HEK293 (cell line): ENCODE results near the gene PGP.
A peak's percentile ranks its signal among the peaks of the same experiment; 100 is the strongest.

ENCODE experiments used
- CTCF ChIA-PET: fragments of 350-600 bp; formaldehyde crosslinking; extraction: SDS; loops from one replicate; lab custom pipeline; 2021; ENCODE audit warnings: antibody characterized with exemption; lab: Yijun Ruan, JAX
- POLR2A ChIA-PET: fragments of 300-600 bp; formaldehyde crosslinking; extraction: SDS; loops from one replicate; lab custom pipeline; 2020; ENCODE audit warnings: antibody characterized with exemption, inconsistent platforms; lab: Yijun Ruan, JAX
- H3K27ac ChIP-seq: fragments of 200-500 bp; sonication (Bioruptor generic); 2 replicates; pipeline ENCODE4 v1.5.1; 2014; ENCODE audit warnings: low read depth, low read length, control low read depth, inconsistent platforms; ENCODE audit errors: extremely low read depth
- H3K36me3 ChIP-seq, 2 experiments: fragments of 200-500 bp in 1 of 2; sonication (Bioruptor generic) in 1 of 2; 1 replicate in 1 of 2; 2 replicates in 1 of 2; pipeline ENCODE4 v1.5.1; 2014 to 2017; ENCODE audit warnings: inconsistent platforms in 2 of 2, low read length in 2 of 2; ENCODE audit not compliant: control insufficient read depth in 2 of 2, insufficient read depth in 1 of 2
- H3K4me1 ChIP-seq: fragments of 200-500 bp; sonication (Bioruptor generic); 2 replicates; pipeline ENCODE4 v1.5.1; 2014; ENCODE audit warnings: mild to moderate bottlenecking, low read length, inconsistent platforms; ENCODE audit not compliant: control insufficient read depth, insufficient read depth
- H3K4me3 ChIP-seq: 2 replicates; pipeline ENCODE4 v1.5.1; 2011; ENCODE audit warnings: low read depth, mild to moderate bottlenecking, control low read depth, low read length, moderate library complexity
- H3K9me3 ChIP-seq: fragments of 200-500 bp; sonication (Bioruptor generic); 2 replicates; pipeline ENCODE4 v1.5.1; 2014; ENCODE audit warnings: low read depth, low read length, inconsistent platforms; ENCODE audit not compliant: control insufficient read depth, insufficient read depth
- BCL11B ChIP-seq: fragments of 450-650 bp; formaldehyde crosslinking; IDR thresholded peaks from 2 replicates; pipeline ENCODE4 v1.5.1; 2016; ENCODE audit warnings: low read depth, missing biosample characterization, missing genetic modification characterization
- HIC1 ChIP-seq: fragments of 450-650 bp; formaldehyde crosslinking; IDR thresholded peaks from 2 replicates; pipeline ENCODE4 v1.5.1; 2016; ENCODE audit warnings: missing biosample characterization, missing genetic modification characterization
- HOXA7 ChIP-seq: sonication (generic); formaldehyde crosslinking; IDR thresholded peaks from 2 replicates; pipeline ENCODE4 v1.8.1; 2022; ENCODE audit warnings: missing genetic modification reagents, borderline replicate concordance
- REPIN1 ChIP-seq: fragments of 450-650 bp; formaldehyde crosslinking; IDR thresholded peaks from 2 replicates; pipeline ENCODE4 v1.5.1; 2017; ENCODE audit warnings: missing biosample characterization, missing genetic modification characterization, low read depth
- ZFP69B ChIP-seq: fragments of 450-650 bp; formaldehyde crosslinking; IDR thresholded peaks from 2 replicates; pipeline ENCODE4 v1.5.1; 2016; ENCODE audit warnings: missing biosample characterization, missing genetic modification characterization
- ZIC2 ChIP-seq: fragments of 450-650 bp; formaldehyde crosslinking; IDR thresholded peaks from 2 replicates; pipeline ENCODE4 v1.5.1; 2016; ENCODE audit warnings: missing biosample characterization, missing genetic modification characterization
- ZNF112 ChIP-seq: fragments of 450-650 bp; formaldehyde crosslinking; IDR thresholded peaks from 2 replicates; pipeline ENCODE4 v1.5.0; 2017; ENCODE audit warnings: missing biosample characterization, missing genetic modification characterization
- ZNF335 ChIP-seq: fragments of 450-650 bp; formaldehyde crosslinking; conservative IDR thresholded peaks from 2 replicates; pipeline ENCODE4 v1.5.1; 2016; ENCODE audit warnings: missing biosample characterization, missing genetic modification characterization
- ZNF692 ChIP-seq: fragments of 450-650 bp; formaldehyde crosslinking; IDR thresholded peaks from 2 replicates; pipeline ENCODE4 v1.5.1; 2016; ENCODE audit warnings: missing biosample characterization, missing genetic modification characterization
- ZNF701 ChIP-seq: fragments of 450-650 bp; formaldehyde crosslinking; IDR thresholded peaks from 2 replicates; pipeline ENCODE4 v1.5.1; 2016; ENCODE audit warnings: missing biosample characterization, missing genetic modification characterization
- TF ChIP-seq, protein P1 (sequence below): fragments of 450-650 bp; formaldehyde crosslinking; conservative IDR thresholded peaks from 2 replicates; pipeline ENCODE4 v1.5.1; 2016; ENCODE audit warnings: low read depth, missing biosample characterization, missing genetic modification characterization
- TF ChIP-seq, protein P2 (sequence below): fragments of 450-650 bp; formaldehyde crosslinking; IDR thresholded peaks from 2 replicates; pipeline ENCODE4 v1.5.1; 2017; ENCODE audit warnings: missing biosample characterization, missing genetic modification characterization
- TF ChIP-seq, protein P3 (sequence below): fragments of 450-650 bp; formaldehyde crosslinking; IDR thresholded peaks from 2 replicates; pipeline ENCODE4 v1.5.1; 2016; ENCODE audit warnings: missing biosample characterization, missing genetic modification characterization, borderline replicate concordance

PGP gene

GRCh38 chr16:2233872-2234812, 19.5 kb upstream of the PGP start (continued):
- TF ChIP-seq REPIN1 (no peak), ZNF335 (no peak), BCL11B (0 out of 2 replicates have a peak, but pooled peaks have one; percentile 15), HIC1 (tag by site-specific recombination) (peak; percentile 65), ZFP69B (tag by site-specific recombination) (peak; percentile 47; the same call in 1 of the 2 replicates), ZNF701 (tag by site-specific recombination) (peak; percentile 93)
- TF ChIP-seq, protein P1, sequence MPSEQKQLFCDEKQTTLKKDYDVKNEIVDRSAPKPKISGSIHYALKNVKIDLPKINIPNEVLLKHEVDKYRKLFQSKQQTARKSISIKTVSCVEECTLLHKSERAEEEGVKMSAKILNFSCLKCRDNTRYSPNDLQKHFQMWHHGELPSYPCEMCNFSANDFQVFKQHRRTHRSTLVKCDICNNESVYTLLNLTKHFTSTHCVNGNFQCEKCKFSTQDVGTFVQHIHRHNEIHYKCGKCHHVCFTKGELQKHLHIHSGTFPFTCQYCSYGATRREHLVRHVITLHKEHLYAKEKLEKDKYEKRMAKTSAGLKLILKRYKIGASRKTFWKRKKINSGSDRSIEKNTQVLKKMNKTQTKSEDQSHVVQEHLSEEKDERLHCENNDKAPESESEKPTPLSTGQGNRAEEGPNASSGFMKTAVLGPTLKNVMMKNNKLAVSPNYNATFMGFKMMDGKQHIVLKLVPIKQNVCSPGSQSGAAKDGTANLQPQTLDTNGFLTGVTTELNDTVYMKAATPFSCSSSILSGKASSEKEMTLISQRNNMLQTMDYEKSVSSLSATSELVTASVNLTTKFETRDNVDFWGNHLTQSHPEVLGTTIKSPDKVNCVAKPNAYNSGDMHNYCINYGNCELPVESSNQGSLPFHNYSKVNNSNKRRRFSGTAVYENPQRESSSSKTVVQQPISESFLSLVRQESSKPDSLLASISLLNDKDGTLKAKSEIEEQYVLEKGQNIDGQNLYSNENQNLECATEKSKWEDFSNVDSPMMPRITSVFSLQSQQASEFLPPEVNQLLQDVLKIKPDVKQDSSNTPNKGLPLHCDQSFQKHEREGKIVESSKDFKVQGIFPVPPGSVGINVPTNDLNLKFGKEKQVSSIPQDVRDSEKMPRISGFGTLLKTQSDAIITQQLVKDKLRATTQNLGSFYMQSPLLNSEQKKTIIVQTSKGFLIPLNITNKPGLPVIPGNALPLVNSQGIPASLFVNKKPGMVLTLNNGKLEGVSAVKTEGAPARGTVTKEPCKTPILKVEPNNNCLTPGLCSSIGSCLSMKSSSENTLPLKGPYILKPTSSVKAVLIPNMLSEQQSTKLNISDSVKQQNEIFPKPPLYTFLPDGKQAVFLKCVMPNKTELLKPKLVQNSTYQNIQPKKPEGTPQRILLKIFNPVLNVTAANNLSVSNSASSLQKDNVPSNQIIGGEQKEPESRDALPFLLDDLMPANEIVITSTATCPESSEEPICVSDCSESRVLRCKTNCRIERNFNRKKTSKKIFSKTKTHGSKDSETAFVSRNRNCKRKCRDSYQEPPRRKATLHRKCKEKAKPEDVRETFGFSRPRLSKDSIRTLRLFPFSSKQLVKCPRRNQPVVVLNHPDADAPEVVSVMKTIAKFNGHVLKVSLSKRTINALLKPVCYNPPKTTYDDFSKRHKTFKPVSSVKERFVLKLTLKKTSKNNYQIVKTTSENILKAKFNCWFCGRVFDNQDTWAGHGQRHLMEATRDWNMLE (tag by site-specific recombination): no peak

DNA sequence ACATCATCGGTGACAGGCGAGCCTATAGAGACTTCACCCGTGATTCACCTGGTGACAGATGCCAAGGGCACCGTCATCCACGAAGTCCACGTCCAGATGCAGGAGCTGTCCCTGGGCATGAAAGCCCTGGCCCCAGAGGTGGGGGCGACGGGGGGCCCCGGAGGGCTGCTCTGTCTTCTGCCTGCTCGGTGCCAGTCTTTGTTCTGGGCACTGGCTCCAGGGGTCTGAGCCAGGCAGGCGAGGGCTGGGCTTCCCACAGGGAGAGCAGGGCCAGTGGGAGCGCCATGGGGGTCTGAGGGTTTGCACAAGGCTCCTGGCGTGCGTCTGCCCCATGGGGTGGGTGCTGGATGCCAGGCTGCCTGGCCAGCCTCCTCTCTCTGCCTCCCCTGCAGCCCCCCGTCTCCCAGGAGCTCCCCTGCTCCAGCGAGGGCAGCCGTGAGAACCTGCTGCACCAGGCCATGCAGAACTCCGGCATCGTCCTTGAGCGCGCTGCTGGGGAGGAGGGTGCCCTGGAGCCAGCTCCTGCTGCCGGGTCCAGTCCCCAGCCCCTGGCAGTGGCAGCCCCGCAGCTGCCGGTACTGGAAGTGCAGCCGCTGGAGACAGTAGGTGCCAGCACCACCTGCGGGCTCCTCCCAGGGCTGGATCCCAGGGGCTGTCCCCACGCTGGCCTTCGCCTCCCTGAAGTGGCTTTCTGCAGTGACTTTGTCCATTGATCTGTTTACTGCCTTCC, 18.6 kb upstream of the PGP start:
- Histone ChIP-seq H3K36me3 (peaks cover 0 to 76% of the 10 kb centered on the region in 2 experiments; a peak in 1 of 3 replicates), H3K4me1 (peaks cover 4% of the 10 kb centered on the region; the same call in 1 of the 2 replicates), H3K9me3 (no peaks in the 10 kb centered on the region), H3K27ac (no peak overlapping the region), H3K4me3 (no peak overlapping the region)
- ChIA-PET CTCF (no interaction called here), POLR2A (interaction anchor here (0.9 to 2.0 kb wide), 4 partner anchors 10 to 78 kb away, joined by 3 to 6 read pairs (median 4); partner anchors contain the start of genes E4F1, ECI1 and TRAF7)
- TF ChIP-seq, protein P2, sequence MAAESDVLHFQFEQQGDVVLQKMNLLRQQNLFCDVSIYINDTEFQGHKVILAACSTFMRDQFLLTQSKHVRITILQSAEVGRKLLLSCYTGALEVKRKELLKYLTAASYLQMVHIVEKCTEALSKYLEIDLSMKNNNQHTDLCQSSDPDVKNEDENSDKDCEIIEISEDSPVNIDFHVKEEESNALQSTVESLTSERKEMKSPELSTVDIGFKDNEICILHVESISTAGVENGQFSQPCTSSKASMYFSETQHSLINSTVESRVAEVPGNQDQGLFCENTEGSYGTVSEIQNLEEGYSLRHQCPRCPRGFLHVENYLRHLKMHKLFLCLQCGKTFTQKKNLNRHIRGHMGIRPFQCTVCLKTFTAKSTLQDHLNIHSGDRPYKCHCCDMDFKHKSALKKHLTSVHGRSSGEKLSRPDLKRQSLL (tag by site-specific recombination): peak; percentile 68; the same call in 1 of the 2 replicates
- TF ChIP-seq, protein P1 (tag by site-specific recombination): no peak
- TF ChIP-seq ZNF112 (tag by site-specific recombination) (no peak), ZIC2 (tag by site-specific recombination) (0 out of 2 replicates have a peak, but pooled peaks have one; percentile 34), ZNF692 (tag by site-specific recombination) (no peak), HOXA7 (CRISPR knock-in tag) (no peak)
- TF ChIP-seq, protein P3, sequence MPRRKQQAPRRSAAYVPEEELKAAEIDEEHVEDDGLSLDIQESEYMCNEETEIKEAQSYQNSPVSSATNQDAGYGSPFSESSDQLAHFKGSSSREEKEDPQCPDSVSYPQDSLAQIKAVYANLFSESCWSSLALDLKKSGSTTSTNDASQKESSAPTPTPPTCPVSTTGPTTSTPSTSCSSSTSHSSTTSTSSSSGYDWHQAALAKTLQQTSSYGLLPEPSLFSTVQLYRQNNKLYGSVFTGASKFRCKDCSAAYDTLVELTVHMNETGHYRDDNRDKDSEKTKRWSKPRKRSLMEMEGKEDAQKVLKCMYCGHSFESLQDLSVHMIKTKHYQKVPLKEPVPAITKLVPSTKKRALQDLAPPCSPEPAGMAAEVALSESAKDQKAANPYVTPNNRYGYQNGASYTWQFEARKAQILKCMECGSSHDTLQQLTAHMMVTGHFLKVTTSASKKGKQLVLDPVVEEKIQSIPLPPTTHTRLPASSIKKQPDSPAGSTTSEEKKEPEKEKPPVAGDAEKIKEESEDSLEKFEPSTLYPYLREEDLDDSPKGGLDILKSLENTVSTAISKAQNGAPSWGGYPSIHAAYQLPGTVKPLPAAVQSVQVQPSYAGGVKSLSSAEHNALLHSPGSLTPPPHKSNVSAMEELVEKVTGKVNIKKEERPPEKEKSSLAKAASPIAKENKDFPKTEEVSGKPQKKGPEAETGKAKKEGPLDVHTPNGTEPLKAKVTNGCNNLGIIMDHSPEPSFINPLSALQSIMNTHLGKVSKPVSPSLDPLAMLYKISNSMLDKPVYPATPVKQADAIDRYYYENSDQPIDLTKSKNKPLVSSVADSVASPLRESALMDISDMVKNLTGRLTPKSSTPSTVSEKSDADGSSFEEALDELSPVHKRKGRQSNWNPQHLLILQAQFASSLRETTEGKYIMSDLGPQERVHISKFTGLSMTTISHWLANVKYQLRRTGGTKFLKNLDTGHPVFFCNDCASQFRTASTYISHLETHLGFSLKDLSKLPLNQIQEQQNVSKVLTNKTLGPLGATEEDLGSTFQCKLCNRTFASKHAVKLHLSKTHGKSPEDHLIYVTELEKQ: no peak
